GM21381 (cell line): Measurements from ENCODE around the gene POLA2.

Experiments
- ATAC-seq: cut with Tn5 transposase; IDR thresholded peaks from one replicate; pipeline ENCODE4 v1.9.1; 2021; ENCODE audit warnings: mild to moderate bottlenecking, moderate library complexity; ENCODE audit not compliant: unreplicated experiment

POLA2 gene

GRCh38 chr11:65280646-65281045 is 18.9 kb downstream of the POLA2 start:
- ATAC-seq = no peak

- no peak for ATAC-seq
Measured at GRCh38 chr11:65286686-65287085, 24.9 kb downstream of the POLA2 start.

DNA sequence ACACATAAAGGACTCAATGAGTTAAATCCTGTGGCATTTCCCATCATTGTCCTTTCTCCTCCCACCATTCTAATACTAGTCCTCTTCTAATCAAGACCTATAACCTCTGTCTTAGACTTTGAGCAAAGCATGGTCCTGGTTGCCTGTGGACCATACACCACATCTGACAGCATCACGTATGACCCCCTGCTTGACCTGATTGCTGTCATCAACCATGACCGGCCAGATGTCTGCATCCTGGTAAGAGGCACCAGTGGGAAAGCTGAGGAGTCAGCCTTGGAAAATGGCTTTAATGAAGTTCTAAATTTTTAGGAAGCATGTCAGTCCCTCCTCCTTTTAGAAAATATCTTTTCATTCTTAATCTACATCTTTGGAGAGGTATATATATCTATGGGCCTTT is 25.8 kb downstream of the POLA2 start:
- no peak for ATAC-seq

GRCh38 chr11:65288706-65289536 is 27.2 kb downstream of the POLA2 start:
- no peak for ATAC-seq

- no peak for ATAC-seq
Measured at GRCh38 chr11:65290448-65291165, 28.8 kb downstream of the POLA2 start.

GRCh38 chr11:65291613-65292012 is 29.9 kb downstream of the POLA2 start:
- ATAC-seq = no peak

GRCh38 chr11:65292890-65293289 is 31.1 kb downstream of the POLA2 start:
- no peak for ATAC-seq

GRCh38 chr11:65293909-65294381 is 32.2 kb downstream of the POLA2 start:
- no peak for ATAC-seq

- ATAC-seq = no peak
Measured at GRCh38 chr11:65295001-65295400, 33.2 kb downstream of the POLA2 start.

GRCh38 chr11:65295571-65296341 is 34.0 kb downstream of the POLA2 start:
- ATAC-seq = no peak

- ATAC-seq = no peak
Measured at GRCh38 chr11:65297026-65297672, 35.4 kb downstream of the POLA2 start.

GRCh38 chr11:65298131-65298535 is 36.4 kb downstream of the POLA2 start:
- ATAC-seq = no peak

- ATAC-seq = no peak
Measured at GRCh38 chr11:65298655-65299179, 37.0 kb downstream of the POLA2 start.

- no peak for ATAC-seq
Measured at GRCh38 chr11:65300621-65301275, 39.0 kb downstream of the POLA2 start.

- no peak for ATAC-seq
Measured at GRCh38 chr11:65301491-65302329, 39.9 kb downstream of the POLA2 start.

DNA sequence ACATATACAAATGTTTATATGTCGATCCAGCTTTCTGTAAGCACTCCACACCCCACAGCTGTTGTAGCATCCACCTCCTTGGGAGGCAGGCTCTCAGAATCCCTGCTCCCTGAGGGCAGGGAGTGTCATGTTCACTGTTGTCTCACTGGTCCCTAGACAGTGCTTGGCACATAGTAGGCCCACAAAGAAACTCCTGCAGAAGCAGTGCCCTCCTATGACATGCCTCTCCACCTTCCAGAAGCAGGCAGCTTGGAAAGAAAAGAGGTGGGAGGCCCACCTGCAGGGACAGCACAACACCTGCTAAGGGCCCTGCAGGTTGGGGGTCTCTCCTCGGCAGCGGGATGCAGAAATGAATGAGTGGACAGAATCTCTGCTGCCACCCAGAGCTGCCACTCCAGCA is 41.8 kb downstream of the POLA2 start:
- no peak for ATAC-seq

GRCh38 chr11:65304110-65304509 is 42.3 kb downstream of the POLA2 start:
- ATAC-seq = no peak

DNA sequence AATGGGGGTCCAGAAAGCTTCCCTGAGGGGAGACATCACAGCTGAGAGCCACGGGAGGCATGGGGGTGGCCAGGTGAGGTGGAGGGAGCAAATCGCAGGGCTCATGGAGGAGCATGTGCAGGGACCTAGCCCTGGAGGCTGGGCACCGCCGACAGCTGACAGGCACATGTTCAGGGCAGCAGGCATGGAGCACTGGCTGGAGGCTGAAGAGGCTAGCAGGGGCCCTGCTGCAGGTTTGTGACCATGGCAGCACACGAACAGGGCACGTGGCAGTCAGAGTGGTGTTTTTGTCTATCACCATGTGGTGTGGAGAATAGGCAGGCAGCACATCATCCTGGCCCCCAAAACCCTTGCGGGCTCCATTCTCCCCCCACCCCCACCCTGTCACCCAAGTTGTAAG is 42.9 kb downstream of the POLA2 start:
- no peak for ATAC-seq
